K562 (cell line): ENCODE data around the gene NSMCE1. TPM values are rescaled to one million over a fixed set of nuclear protein-coding genes. Genes with fewer than 3 reads are reported as not detected.

Experiments
- ATAC-seq: fragments of 200-7000 bp; cut with Tn5 transposase; 3 replicates; pipeline ENCODE4 v1.9.1; 2020; ENCODE audit warnings: moderate library complexity
- BruUV-seq: library from RNA; stranded (reverse); fragments of 400-500 nt; replicated peaks from 2 replicates; lab custom pipeline; 2021; lab: Mats Ljungman, UMichigan
- CTCF ChIA-PET: fragments of 300-600 bp; formaldehyde crosslinking; extraction: SDS; loops from one replicate; lab custom pipeline; 2021; ENCODE audit warnings: low intra/inter-chr PET ratio; lab: Yijun Ruan, JAX
- POLR2A ChIA-PET: fragments of 300-600, 350-650 bp; sonication (Branson Sonifier 250); formaldehyde crosslinking; extraction: SDS; loops from one replicate; lab custom pipeline; 2021; ENCODE audit warnings: antibody characterized with exemption, inconsistent platforms; lab: Yijun Ruan, JAX
- DNase-seq, 4 experiments: peaks; one replicate each; pipeline versions ENCODE4 v3.0.0 to v3.0.0-alpha.2; 2011 to 2018; ENCODE audit warnings: low spot score in 3 of 4, mixed read lengths in 3 of 4; ENCODE audit errors: extremely low read depth in 1 of 4
- FAIRE-seq: peaks from 2 replicates; lab custom pipeline; 2011; peaks lifted over from hg19 to GRCh38; lab: Jason Lieb, UNC
- H2AFZ ChIP-seq: 2 replicates; pipeline ENCODE4 v1.6.0; 2011; ENCODE audit warnings: low read depth, low read length, control low read depth, inconsistent platforms
- H3K27ac ChIP-seq: fragments of 200-600 bp; 3 replicates; pipeline ENCODE4 v1.8.0; 2011; ENCODE audit warnings: low read depth, mild to moderate bottlenecking, control low read depth, inconsistent platforms, low read length, moderate library complexity, mixed read lengths; ENCODE audit errors: extremely low read depth
- H3K27me3 ChIP-seq, 2 experiments: fragments of 300-600 bp in 1 of 2; 2 replicates in 1 of 2; 3 replicates in 1 of 2; pipeline versions ENCODE4 v1.6.0 to v1.8.0; 2011; ENCODE audit warnings: inconsistent platforms in 2 of 2, low read length in 2 of 2, mild to moderate bottlenecking in 1 of 2, mixed read lengths in 1 of 2, moderate library complexity in 1 of 2; ENCODE audit not compliant: control insufficient read depth in 2 of 2, insufficient read depth in 2 of 2
- H3K36me3 ChIP-seq: fragments of 300-600 bp; 3 replicates; pipeline ENCODE4 v1.8.0; 2011; ENCODE audit warnings: mild to moderate bottlenecking, low read length, inconsistent platforms; ENCODE audit not compliant: control insufficient read depth, insufficient read depth
- H3K4me1 ChIP-seq, 2 experiments: fragments of 200-600 bp in 1 of 2; replicated peaks in 1 of 2; 2 replicates in 1 of 2; 3 replicates in 1 of 2; pipeline versions ENCODE4 v1.5.1 to v1.8.0; 2011; ENCODE audit warnings: inconsistent platforms in 2 of 2, low read length in 2 of 2, mild to moderate bottlenecking in 1 of 2, mixed read lengths in 1 of 2, moderate library complexity in 1 of 2; ENCODE audit not compliant: control insufficient read depth in 2 of 2, insufficient read depth in 2 of 2
- H3K4me2 ChIP-seq: 2 replicates; pipeline ENCODE4 v1.6.1; 2011; ENCODE audit warnings: low read length, control low read depth, inconsistent platforms, mixed read lengths; ENCODE audit not compliant: insufficient read depth
- H3K4me3 ChIP-seq: fragments of 200-600 bp; sonication (generic), shearing (Covaris generic); 2 replicates; pipeline ENCODE4 v1.5.1; 2016; ENCODE audit warnings: control low read depth, inconsistent platforms
- H3K79me2 ChIP-seq: fragments of 200-600 bp; 3 replicates; pipeline ENCODE4 v1.8.0; 2011; ENCODE audit warnings: low read length, inconsistent platforms; ENCODE audit not compliant: control insufficient read depth, insufficient read depth
- H3K9ac ChIP-seq, 2 experiments: 2 replicates each; pipeline versions ENCODE4 v1.6.0 to v1.6.1; 2011; ENCODE audit warnings: low read depth in 2 of 2, low read length in 2 of 2, control low read depth in 1 of 2, inconsistent platforms in 1 of 2, mild to moderate bottlenecking in 1 of 2, mixed read lengths in 1 of 2; ENCODE audit not compliant: insufficient read depth in 1 of 2
- H3K9me1 ChIP-seq: one replicate; pipeline ENCODE4 v1.6.0; 2011; ENCODE audit warnings: inconsistent platforms, mild to moderate bottlenecking, low read length, moderate library complexity; ENCODE audit not compliant: control insufficient read depth, insufficient read depth
- H3K9me3 ChIP-seq: replicated peaks from 2 replicates; pipeline ENCODE4 v1.5.1; 2011; ENCODE audit warnings: low read depth, low read length, inconsistent platforms; ENCODE audit not compliant: control insufficient read depth, insufficient read depth
- H4K20me1 ChIP-seq: replicated peaks from 2 replicates; pipeline ENCODE4 v1.6.1; 2011; ENCODE audit warnings: low read length, inconsistent platforms, mixed read lengths; ENCODE audit not compliant: control insufficient read depth, insufficient read depth
- ASH1L ChIP-seq: fragments of 450-650 bp; IDR thresholded peaks from 2 replicates; pipeline ENCODE4 v1.6.1; 2018; ENCODE audit warnings: borderline replicate concordance, mild to moderate bottlenecking, low read depth; ENCODE audit not compliant: partially characterized antibody
- CXXC5 ChIP-seq: fragments of 250-450 bp; sonication (Bioruptor Pico); IDR thresholded peaks from 2 replicates; pipeline ENCODE4 v1.8.0; 2022; ENCODE audit warnings: inconsistent platforms, mild to moderate bottlenecking, moderate library complexity
- ESRRA ChIP-seq: fragments of 450-650 bp; IDR thresholded peaks from 2 replicates; pipeline ENCODE4 v1.6.1; 2014; ENCODE audit warnings: low read depth, mild to moderate bottlenecking, moderate library complexity, borderline replicate concordance
- HCFC1 ChIP-seq: IDR thresholded peaks from 2 replicates; pipeline ENCODE4 v1.6.1; 2012; ENCODE audit warnings: low read depth, low read length, improper control_type of control experiment
- JUN ChIP-seq, 2 experiments: sonication (generic) in 1 of 2; formaldehyde crosslinking in 1 of 2; IDR thresholded peaks; 2 replicates each; pipeline versions ENCODE4 v1.6.1 to v1.8.0; 2012 to 2022; ENCODE audit warnings: borderline replicate concordance in 2 of 2, mild to moderate bottlenecking in 2 of 2, improper control_type of control experiment in 1 of 2, low read depth in 1 of 2, low read length in 1 of 2, missing genetic modification reagents in 1 of 2
- MAFK ChIP-seq: IDR thresholded peaks from 2 replicates; pipeline ENCODE4 v1.6.1; 2011; ENCODE audit warnings: low read length, improper control_type of control experiment
- MLLT1 ChIP-seq, 2 experiments: fragments of 450-650 bp; IDR thresholded peaks; 2 replicates each; pipeline ENCODE4 v1.6.1; 2016
- SPI1 ChIP-seq: IDR thresholded peaks from 2 replicates; pipeline ENCODE4 v1.6.1; 2011; ENCODE audit warnings: low read depth, low read length, control low read depth, borderline replicate concordance
- ZNF436 ChIP-seq: fragments of 250-450, 450-650 bp; sonication (Bioruptor Pico); formaldehyde crosslinking; IDR thresholded peaks from 2 replicates; pipeline ENCODE4 v1.7.0; 2020; ENCODE audit warnings: mild to moderate bottlenecking
- ZNF695 ChIP-seq: fragments of 450-650 bp; formaldehyde crosslinking; IDR thresholded peaks from 2 replicates; pipeline ENCODE4 v1.4.0; 2020; ENCODE audit warnings: mild to moderate bottlenecking, moderate library complexity
- ZNF79 ChIP-seq: fragments of 250-450 bp; sonication (Bioruptor Pico); IDR thresholded peaks from 2 replicates; pipeline ENCODE4 v1.4.0; 2020; ENCODE audit warnings: low read depth, mild to moderate bottlenecking, moderate library complexity
- WGBS: fragments of 100-300 bp; shearing (Covaris generic); methylation state at CpG from one replicate; pipeline ENCODE4 v1.1.6; 2016; ENCODE audit warnings: low coverage, mixed read lengths; ENCODE audit not compliant: insufficient coverage; ENCODE audit errors: missing lambda C conversion rate; 5-methylcytosine and 5-hydroxymethylcytosine counted together
- in situ Hi-C: fragments of 300-500 bp; cut with MboI; formaldehyde crosslinking; loops from 4 replicates; pipeline ENCODE4 v1.15.0; 2018; ENCODE audit warnings: inconsistent platforms, mixed read lengths
- intact Hi-C: fragments of 100-400 bp; cut with micrococcal nuclease; formaldehyde crosslinking; loops from 2 replicates; pipeline ENCODE4 v1.14.2; 2022
- polyA plus RNA-seq, 8 experiments: library from polyadenylated mRNA; depleted of rRNA in 4 of 8; stranded (reverse) in 5 of 8; unstranded in 3 of 8; fragments of >200 nt; fragmentation: Nextera tagmentation in 2 of 8; fragmentation: Illumina TruSeq in 1 of 8; extraction: Ambion mirVana in 2 of 8; extraction: Trizol in 1 of 8; gene quantifications; 2 replicates each; pipeline versions ENCODE4 v1.2.1 to v1.2.3, GENCODE V29; 2011 to 2014; ENCODE audit warnings: inconsistent platforms in 1 of 8, missing spikeins in 1 of 8
- total RNA-seq, 7 experiments: library from RNA; depleted of rRNA in 6 of 7; stranded (reverse); fragments of >200 nt in 6 of 7; fragmentation: Illumina TruSeq in 2 of 7; extraction: Trizol in 2 of 7; gene quantifications; 2 replicates each; pipeline versions ENCODE4 v1.2.1 to v1.2.3, GENCODE V29; 2011 to 2021; ENCODE audit warnings: low replicate concordance in 1 of 7
- TF ChIP-seq, protein P1 (sequence below): fragments of 250-450 bp; sonication (Bioruptor Pico); IDR thresholded peaks from 2 replicates; pipeline ENCODE4 v1.4.0; 2020; ENCODE audit warnings: mild to moderate bottlenecking, moderate library complexity, borderline replicate concordance

NSMCE1 gene
- total and polyA plus RNA-seq, 9 of the 15 experiments (the other 6 are each of a cell fraction or from before 2014, with no cell fraction given) = 52.1 to 163 (median 61.5) TPM

DNA sequence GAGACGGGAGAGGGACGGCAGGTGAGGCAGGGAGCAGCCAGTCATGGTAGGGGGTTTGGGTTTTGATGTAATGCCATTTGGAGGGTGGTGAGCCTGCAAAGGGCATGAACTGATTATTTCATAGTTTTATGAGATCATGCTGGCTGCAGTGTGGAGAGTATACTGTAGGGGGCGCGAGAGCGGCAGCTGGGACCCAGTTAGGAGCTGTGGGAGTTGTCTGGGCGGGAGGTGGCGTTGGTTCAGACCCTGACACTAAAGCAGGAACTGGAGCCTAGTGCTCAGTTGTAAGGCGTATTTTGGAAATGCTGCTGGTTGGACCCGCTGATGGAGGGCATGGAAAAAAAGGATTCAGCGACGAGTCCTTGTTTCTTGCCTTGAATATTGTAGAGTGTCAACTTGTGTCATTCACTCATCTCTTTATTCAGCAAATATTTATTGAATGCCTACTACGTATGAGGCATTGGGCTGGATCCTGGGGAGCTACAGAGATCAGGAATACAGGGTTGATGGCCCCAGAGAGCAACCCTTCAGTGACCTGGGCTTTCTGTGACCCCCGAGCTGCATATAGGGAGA, 89.0 kb downstream of the NSMCE1 start:
- FAIRE-seq = peak; percentile 88
- TF ChIP-seq MLLT1 (IDR thresholded peaks at IDR 0.05) = 0 out of 4 replicates have a peak, but pooled peaks of 1 of the 2 experiments have one; percentile 16
- 0 out of 2 replicates have a peak, but pooled peaks have one; percentile 33 for TF ChIP-seq HCFC1
- no peak for TF ChIP-seq ZNF436 (CRISPR knock-in tag)
- peak; percentile 62; the same call in 1 of the 2 replicates for TF ChIP-seq JUN (IDR thresholded peaks at IDR 0.05; ENCODE audit: borderline replicate concordance, low read depth, low read length)
- TF ChIP-seq JUN (CRISPR knock-in tag; IDR thresholded peaks at IDR 0.05; ENCODE audit: borderline replicate concordance) = no peak
- TF ChIP-seq MAFK = no peak
- peak; percentile 44 for TF ChIP-seq CXXC5 (CRISPR knock-in tag)
- no peak for TF ChIP-seq ZNF79 (CRISPR knock-in tag)
- no peak for TF ChIP-seq ESRRA
- TF ChIP-seq, protein P1, sequence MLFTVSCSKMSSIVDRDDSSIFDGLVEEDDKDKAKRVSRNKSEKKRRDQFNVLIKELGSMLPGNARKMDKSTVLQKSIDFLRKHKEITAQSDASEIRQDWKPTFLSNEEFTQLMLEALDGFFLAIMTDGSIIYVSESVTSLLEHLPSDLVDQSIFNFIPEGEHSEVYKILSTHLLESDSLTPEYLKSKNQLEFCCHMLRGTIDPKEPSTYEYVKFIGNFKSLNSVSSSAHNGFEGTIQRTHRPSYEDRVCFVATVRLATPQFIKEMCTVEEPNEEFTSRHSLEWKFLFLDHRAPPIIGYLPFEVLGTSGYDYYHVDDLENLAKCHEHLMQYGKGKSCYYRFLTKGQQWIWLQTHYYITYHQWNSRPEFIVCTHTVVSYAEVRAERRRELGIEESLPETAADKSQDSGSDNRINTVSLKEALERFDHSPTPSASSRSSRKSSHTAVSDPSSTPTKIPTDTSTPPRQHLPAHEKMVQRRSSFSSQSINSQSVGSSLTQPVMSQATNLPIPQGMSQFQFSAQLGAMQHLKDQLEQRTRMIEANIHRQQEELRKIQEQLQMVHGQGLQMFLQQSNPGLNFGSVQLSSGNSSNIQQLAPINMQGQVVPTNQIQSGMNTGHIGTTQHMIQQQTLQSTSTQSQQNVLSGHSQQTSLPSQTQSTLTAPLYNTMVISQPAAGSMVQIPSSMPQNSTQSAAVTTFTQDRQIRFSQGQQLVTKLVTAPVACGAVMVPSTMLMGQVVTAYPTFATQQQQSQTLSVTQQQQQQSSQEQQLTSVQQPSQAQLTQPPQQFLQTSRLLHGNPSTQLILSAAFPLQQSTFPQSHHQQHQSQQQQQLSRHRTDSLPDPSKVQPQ (CRISPR knock-in tag) = no peak
- TF ChIP-seq SPI1 = peak; percentile 48; the same call in 1 of the 2 replicates
- no peak for TF ChIP-seq ZNF695
- no peak for TF ChIP-seq ASH1L

More for the DNA sequence above, 89.0 kb downstream of the NSMCE1 start:
- H3K4me1 ChIP-seq = no peaks in the 10 kb centered on the region; a peak in 1 of 5 replicates
- H3K9ac ChIP-seq = no peak overlapping the region
- H3K9me1 ChIP-seq = no peaks in the 10 kb centered on the region
- peak overlapping the region; percentile 2; the same call in 1 of the 2 replicates for H3K4me2 ChIP-seq
- CTCF ChIA-PET = interaction anchor here (0.7 to 1.5 kb wide), 5 partner anchors 49 to 278 kb away, joined by 3 to 13 read pairs (median 4); no protein-coding TSS in a partner anchor
- peak overlapping the region; percentile 77 for H2AFZ ChIP-seq
- H3K36me3 ChIP-seq = no peaks in the 10 kb centered on the region
- peak; percentile 85 to 87 (median 86) for DNase-seq
- POLR2A ChIA-PET = interaction anchor here (0.6 to 1.3 kb wide), 5 partner anchors 16 to 189 kb away, joined by 3 to 4 read pairs (median 3); partner anchors contain the start of gene KDM8
- H4K20me1 ChIP-seq = no peaks in the 10 kb centered on the region
- no peak overlapping the region for H3K4me3 ChIP-seq
- 7% methylated on average over 13 of the region's 13 CpGs for WGBS
- in situ Hi-C loops (loop anchor here (5.0 to 10.0 kb wide), 2 partner anchors 188 to 275 kb away; no protein-coding TSS in a partner anchor), intact Hi-C loops (loop anchor here (1.0 to 10.0 kb wide), 4 partner anchors 48 to 278 kb away; no protein-coding TSS in a partner anchor)
- no TSS peak for BruUV-seq
- no peaks in the 10 kb centered on the region for H3K9me3 ChIP-seq
- H3K27ac ChIP-seq = no peak overlapping the region
- no peaks in the 10 kb centered on the region for H3K79me2 ChIP-seq
- peaks cover 0 to 4% of the 10 kb centered on the region in 2 experiments; a peak in 1 of 5 replicates for H3K27me3 ChIP-seq
- peak; percentile 96 for ATAC-seq
